ENCODE measurements around the gene SERHL2.
"Not testable (repeated sequence)": the region's sequence is repeated elsewhere in the genome, so short reads cannot be mapped to it uniquely, and the experiment has no call there.

- TF ChIP-seq, protein P1, sequence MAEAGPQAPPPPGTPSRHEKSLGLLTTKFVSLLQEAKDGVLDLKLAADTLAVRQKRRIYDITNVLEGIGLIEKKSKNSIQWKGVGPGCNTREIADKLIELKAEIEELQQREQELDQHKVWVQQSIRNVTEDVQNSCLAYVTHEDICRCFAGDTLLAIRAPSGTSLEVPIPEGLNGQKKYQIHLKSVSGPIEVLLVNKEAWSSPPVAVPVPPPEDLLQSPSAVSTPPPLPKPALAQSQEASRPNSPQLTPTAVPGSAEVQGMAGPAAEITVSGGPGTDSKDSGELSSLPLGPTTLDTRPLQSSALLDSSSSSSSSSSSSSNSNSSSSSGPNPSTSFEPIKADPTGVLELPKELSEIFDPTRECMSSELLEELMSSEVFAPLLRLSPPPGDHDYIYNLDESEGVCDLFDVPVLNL (CRISPR knock-in tag; IDR thresholded peaks at IDR 0.05; ENCODE audit: borderline replicate concordance, low read depth) = not testable (repeated sequence)
- TF ChIP-seq CTCF (IDR thresholded peaks at IDR 0.05) = peak; percentile 19; the same call in 1 of the 2 replicates
- not testable (repeated sequence) for TF ChIP-seq MAX (CRISPR knock-in tag; IDR thresholded peaks at IDR 0.05); ATF2 (CRISPR knock-in tag; IDR thresholded peaks at IDR 0.05; ENCODE audit: borderline replicate concordance, low read depth); SMAD3 (CRISPR knock-in tag; IDR thresholded peaks at IDR 0.05; ENCODE audit: borderline replicate concordance); ATF1 (CRISPR knock-in tag; IDR thresholded peaks at IDR 0.05)
Measured at GRCh38 chr22:42512273-42512990, 41.3 kb upstream of the SERHL2 start.
